ENCODE results near the gene ZNF281.
A peak's percentile ranks its signal among the peaks of the same experiment; 100 is the strongest.
"Not testable (repeated sequence)": the region's sequence is repeated elsewhere in the genome, so short reads cannot be mapped to it uniquely, and the experiment has no call there.

The ZNF281 gene

DNA sequence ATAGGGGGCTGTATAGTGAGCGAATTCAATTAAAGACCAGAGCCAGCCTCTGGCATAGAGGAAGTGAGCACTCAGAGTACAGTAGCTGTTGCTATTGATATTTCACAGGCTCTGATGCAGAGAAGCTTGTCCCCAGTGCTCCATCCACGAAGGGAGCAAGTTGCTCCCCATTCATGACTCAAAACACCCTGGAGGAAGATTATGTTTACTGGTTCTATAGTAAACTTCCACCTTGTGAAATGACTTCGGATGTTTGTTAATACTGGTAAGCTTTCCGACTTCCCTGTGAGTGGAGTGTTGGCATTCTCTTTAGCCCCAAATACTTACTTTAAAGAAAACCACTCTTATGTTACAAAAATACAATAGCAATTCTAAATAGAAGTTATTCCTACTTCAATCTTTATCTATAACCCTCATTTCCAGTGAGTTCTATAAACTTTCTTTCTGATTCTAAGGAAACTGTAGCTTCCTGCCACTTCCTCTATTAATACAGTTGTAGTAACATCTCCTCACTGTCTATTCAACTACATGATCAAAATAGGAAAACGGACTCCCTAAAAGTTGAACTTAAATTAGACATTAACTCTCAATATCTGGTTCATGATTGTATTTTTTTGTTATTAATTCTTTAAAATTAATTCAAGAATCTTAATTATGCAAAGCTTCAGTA is 46.4 kb downstream of the ZNF281 start:
- DNase-seq, result peak; percentile 57 to 86 (median 67)

DNA sequence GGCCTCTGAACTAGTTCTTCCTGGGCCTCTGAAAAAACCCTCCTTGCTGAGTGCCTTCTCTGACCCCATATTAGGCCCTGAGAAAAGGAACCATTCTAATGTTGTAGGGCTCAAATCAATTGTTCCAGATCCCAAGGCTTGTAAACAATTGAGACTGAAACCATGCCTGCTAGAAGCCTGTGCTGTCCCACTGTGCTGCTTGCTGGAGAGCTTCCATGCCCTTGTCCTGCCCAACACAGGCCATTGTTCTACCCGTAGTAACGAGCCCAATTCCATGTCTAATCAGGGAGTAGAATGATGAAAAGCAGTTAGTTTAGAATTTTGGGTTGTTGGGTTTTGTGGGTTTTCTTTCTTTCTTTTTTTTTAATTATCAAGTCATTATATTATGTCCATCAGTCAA is 47.4 kb downstream of the ZNF281 start:
- no peak for DNase-seq

GRCh38 chr1:200359610-200360163 is 50.1 kb downstream of the ZNF281 start:
- peak; percentile 43 to 78 (median 64) for DNase-seq

GRCh38 chr1:200357925-200358324 is 51.9 kb downstream of the ZNF281 start:
- not testable (repeated sequence) for DNase-seq

- peak in 3 of 4 experiments; percentile 51 to 57 (median 54) for DNase-seq
These were observed 54.0 kb downstream of the ZNF281 start for GRCh38 chr1:200355801-200356200.

Measured in suppressor macrophage (primary cell).